ENCODE data around the gene RXFP1.

DNA sequence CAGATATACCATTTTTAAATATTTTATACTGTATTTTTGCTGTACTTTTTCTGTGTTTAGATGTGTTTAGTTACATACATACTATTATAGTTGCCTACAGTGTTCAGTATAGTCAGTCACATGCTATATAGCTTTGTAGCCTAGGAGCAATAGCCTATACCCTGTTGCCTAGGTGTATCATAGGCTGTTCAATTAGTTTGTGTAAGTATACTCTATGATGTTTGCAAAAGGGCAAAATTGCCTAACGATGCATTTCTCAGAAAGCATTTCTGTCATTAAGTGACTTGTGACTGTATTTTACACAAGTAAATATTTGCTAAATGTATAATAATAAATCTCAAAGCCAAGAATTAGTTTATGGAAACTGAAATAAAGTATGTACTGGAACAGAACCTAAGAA, 159.9 kb downstream of the RXFP1 start:
- TF ChIP-seq CTCF (IDR thresholded peaks at IDR 0.05; ENCODE audit: insufficient read depth, low read length, poor library complexity, severe bottlenecking) (no peak), EZH2phosphoT487 (conservative IDR thresholded peaks at IDR 0.05; ENCODE audit: low read length) (no peak)

Measured in SU-DHL-6 (cell line).